GM12873 (cell line): ENCODE results near the gene CYP11A1.

ENCODE experiments used
- CTCF ChIP-seq: IDR thresholded peaks from 2 replicates; pipeline ENCODE4 v1.5.1; 2012; ENCODE audit warnings: low read depth, mild to moderate bottlenecking, moderate library complexity, low read length, control low read depth; ENCODE audit not compliant: insufficient read depth; ENCODE audit errors: missing control alignments

Gene CYP11A1

DNA sequence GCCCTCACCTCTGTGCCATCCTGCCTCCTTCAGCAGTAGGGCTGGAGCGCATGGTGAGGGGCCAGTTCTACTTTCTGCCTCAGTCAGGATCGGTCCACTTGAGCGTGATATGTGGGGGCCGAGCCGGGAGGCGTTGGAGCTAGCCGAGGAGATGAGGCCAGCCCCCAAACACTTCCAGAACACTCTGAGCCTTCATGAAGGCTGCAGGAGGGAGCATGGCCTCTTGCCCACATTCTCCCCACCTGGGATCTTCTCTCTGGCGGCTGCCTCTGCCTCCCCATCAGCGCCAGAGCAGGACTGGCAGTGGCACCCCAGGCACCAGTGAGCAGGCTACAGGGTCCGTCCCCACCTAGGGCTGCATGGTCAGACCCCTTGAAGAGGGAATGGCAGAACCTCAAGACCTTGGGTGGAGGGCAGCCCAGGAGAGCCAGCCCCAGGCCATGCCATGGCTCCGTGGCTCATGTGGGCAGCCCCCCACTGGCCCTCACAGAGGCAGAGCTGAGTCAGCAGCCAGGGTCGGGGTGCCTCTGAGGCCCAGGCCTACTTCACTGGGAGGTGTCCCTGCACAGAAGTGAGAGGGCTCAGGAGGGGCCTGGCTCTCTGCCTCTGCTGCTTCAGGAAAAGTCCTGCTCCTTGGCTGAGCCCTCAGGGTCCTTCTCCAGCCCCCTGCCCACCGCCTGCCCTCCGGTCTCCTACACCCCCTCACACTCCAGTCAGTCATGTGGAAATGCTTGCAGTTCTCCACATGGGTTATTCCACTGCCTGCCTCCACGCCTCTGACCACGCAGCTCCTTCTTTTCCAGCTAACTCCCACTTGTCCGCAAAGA, 28.1 kb upstream of the CYP11A1 start:
- TF ChIP-seq CTCF, result no peak

- TF ChIP-seq CTCF, result no peak
Observed at GRCh38 chr15:74394090-74394846, 26.8 kb upstream of the CYP11A1 start.

DNA sequence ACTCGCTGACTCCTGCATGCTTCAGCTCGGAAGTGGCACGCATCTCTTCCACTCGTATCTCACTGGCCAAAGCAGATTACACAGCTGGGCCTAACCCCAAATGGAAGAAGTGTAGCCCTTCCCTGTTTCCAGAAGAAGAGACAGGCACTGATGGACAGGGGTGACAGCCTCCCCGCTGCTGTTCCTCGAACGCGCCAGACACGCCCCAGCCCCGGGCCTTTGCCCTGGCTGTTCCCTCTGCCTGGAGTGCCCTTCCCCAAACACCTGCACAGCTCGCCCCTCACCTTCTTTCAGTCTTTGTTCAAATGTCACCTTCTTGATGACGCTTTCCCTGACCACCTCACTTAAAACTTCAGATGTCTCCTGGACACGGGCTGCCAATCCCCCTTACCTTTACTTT, 26.0 kb upstream of the CYP11A1 start:
- no peak for TF ChIP-seq CTCF

DNA sequence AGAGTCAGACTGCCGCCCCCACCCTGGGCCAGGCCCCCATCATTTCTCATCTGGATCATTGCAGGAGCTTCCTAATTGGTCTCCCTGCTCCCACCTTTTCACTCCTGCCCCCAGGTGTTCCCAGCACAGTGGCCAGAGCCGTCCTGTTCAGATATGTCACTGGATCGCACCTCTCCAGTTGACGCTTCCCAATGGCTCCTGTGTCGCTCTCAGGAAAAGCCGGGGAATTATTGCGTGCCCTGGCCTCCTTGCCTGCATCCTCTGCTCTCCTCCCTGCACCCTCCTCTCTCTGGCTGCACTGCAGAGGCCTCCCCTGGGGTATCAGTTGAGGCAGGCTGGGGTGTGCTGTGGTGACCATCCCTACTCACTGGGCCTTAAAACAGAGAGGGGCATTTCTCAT, 25.5 kb upstream of the CYP11A1 start:
- TF ChIP-seq CTCF, result no peak

DNA sequence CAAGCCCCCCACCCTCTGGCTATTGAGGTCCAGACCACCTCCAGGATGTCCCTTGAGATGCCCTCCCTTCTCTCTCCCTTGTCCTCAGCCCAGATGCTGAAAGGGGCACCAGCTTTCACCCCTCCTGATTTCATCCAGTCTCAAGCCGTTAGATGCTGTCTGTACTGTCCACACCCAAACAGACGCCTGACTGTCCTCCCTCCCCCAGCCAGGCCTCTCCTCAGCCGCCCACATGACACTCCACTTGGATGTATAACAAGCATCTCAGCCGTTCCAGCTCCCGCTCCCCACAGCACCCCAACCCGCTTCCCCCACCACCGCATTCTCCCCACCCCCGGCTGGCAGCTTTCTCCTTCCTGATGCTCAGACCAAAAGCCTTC, 25.0 kb upstream of the CYP11A1 start:
- no peak for TF ChIP-seq CTCF

- no peak for TF ChIP-seq CTCF
Observed at GRCh38 chr15:74391582-74392450, 24.4 kb upstream of the CYP11A1 start.

DNA sequence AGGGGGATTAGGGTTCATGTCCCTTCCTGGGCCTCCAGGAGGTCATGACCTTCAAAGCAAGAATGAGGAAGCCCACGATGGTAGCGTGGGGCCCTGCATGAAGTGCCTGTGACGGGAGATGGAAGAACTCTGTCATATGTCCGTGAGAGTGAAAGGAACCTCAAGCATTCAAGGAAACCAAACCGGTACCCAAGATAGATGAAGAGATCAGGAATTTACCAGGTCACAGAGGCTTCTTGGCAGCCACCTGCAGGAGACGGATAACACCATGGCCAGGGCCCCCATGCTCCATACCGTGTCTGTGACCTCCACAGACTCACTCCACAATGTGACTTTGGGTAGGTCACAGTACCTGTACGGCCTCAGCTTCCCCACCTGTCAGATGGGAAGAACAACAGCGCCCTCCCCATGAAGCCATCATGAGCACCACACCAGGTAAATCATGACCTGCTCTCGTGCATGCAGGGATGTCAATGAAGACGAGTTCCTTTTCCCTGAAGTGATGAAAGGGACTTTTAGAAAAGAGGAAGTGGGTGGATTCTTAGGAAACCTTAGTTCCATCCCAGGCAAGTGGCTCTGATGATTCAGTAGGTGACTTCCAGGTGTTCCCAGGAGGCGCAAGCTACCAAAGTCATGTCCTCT, 23.3 kb upstream of the CYP11A1 start:
- no peak for TF ChIP-seq CTCF
